GM12878 (cell line): ENCODE measurements around the gene COL5A1. TPM values are rescaled to one million over a fixed set of nuclear protein-coding genes. Genes with fewer than 3 reads are reported as not detected.

Experiments used
- ATAC-seq: fragments of 200-7000 bp; cut with Tn5 transposase; 3 replicates; pipeline ENCODE4 v1.9.1; 2020; ENCODE audit warnings: mild to moderate bottlenecking, moderate library complexity
- BruUV-seq: library from RNA; stranded (reverse); fragments of 400-500 nt; replicated peaks from 2 replicates; lab custom pipeline; 2021; lab: Mats Ljungman, UMichigan
- CTCF ChIA-PET: fragments of 300-600 bp; sonication (Branson Sonifier 250); formaldehyde crosslinking; extraction: SDS; loops from one replicate; lab custom pipeline; 2021; ENCODE audit warnings: inconsistent platforms; lab: Yijun Ruan, JAX
- POLR2A ChIA-PET: fragments of 350-600 bp; formaldehyde crosslinking; extraction: SDS; loops from one replicate; lab custom pipeline; 2021; ENCODE audit warnings: inconsistent platforms; lab: Charles Lee
- RAD21 ChIA-PET: fragments of 300-600 bp; sonication (Branson Sonifier 250); formaldehyde crosslinking; loops from one replicate; lab custom pipeline; 2023; ENCODE audit warnings: antibody characterized with exemption; ENCODE audit not compliant: unreplicated experiment; lab: Charles Lee
- SMC1A ChIA-PET: fragments of 300-600 bp; sonication (Branson Sonifier 250); formaldehyde crosslinking; loops from one replicate; lab custom pipeline; 2023; ENCODE audit not compliant: unreplicated experiment, uncharacterized antibody; lab: Charles Lee
- DNase-seq: peaks from one replicate; pipeline ENCODE4 v3.0.0-alpha.2; 2011; ENCODE audit warnings: low read depth, low spot score
- FAIRE-seq: peaks from 3 replicates; lab custom pipeline; 2011; peaks lifted over from hg19 to GRCh38; lab: Jason Lieb, UNC
- H2AFZ ChIP-seq: 2 replicates; pipeline ENCODE4 v1.6.0; 2011; ENCODE audit warnings: low read depth, low read length, control low read depth; ENCODE audit not compliant: control insufficient read depth
- H3K27ac ChIP-seq: 2 replicates; pipeline ENCODE4 v1.5.1; 2011; ENCODE audit warnings: control low read depth; ENCODE audit not compliant: control insufficient read depth, insufficient read depth
- H3K27me3 ChIP-seq, 2 experiments: replicated peaks in 1 of 2; 2 replicates each; pipeline versions ENCODE4 v1.6.0 to v1.6.1; 2011; ENCODE audit warnings: low read length in 1 of 2; ENCODE audit not compliant: control insufficient read depth in 2 of 2, insufficient read depth in 2 of 2
- H3K36me3 ChIP-seq, 2 experiments: 2 replicates each; pipeline ENCODE4 v1.5.1; 2011; ENCODE audit warnings: low read length in 1 of 2; ENCODE audit not compliant: control insufficient read depth in 2 of 2, insufficient read depth in 2 of 2
- H3K4me1 ChIP-seq: 2 replicates; pipeline ENCODE4 v1.6.1; 2011; ENCODE audit warnings: mild to moderate bottlenecking, low read length, moderate library complexity, mixed read lengths; ENCODE audit not compliant: control insufficient read depth, insufficient read depth
- H3K4me2 ChIP-seq: 2 replicates; pipeline ENCODE4 v1.6.0; 2011; ENCODE audit warnings: control low read depth; ENCODE audit not compliant: control insufficient read depth, insufficient read depth
- H3K4me3 ChIP-seq: fragments of 200-600 bp; sonication (generic); 2 replicates; pipeline ENCODE4 v1.5.1; 2016
- H3K79me2 ChIP-seq: 2 replicates; pipeline ENCODE4 v1.6.0; 2011; ENCODE audit warnings: low read length; ENCODE audit not compliant: control insufficient read depth, insufficient read depth
- H3K9ac ChIP-seq: 2 replicates; pipeline ENCODE4 v1.8.0; 2011; ENCODE audit warnings: low read length, control low read depth, mixed read lengths; ENCODE audit not compliant: control insufficient read depth, insufficient read depth
- H3K9me3 ChIP-seq: replicated peaks from 3 replicates; pipeline ENCODE4 v1.5.1; 2011; ENCODE audit warnings: mild to moderate bottlenecking, low read length; ENCODE audit not compliant: control insufficient read depth, insufficient read depth
- H4K20me1 ChIP-seq: 2 replicates; pipeline ENCODE4 v1.6.0; 2011; ENCODE audit not compliant: control insufficient read depth, insufficient read depth
- BACH1 ChIP-seq: fragments of 450-650 bp; IDR thresholded peaks from 2 replicates; pipeline ENCODE4 v1.6.1; 2017; ENCODE audit warnings: mild to moderate bottlenecking, borderline replicate concordance
- EP300 ChIP-seq, 2 experiments: fragments of 150-350 bp in 1 of 2; IDR thresholded peaks; 2 replicates each; pipeline ENCODE4 v1.6.1; 2011 to 2012; ENCODE audit warnings: low read depth in 2 of 2, low read length in 2 of 2, borderline replicate concordance in 1 of 2, improper control_type of control experiment in 1 of 2, inconsistent platforms in 1 of 2; ENCODE audit not compliant: control insufficient read depth in 1 of 2
- ESRRA ChIP-seq: IDR thresholded peaks from 2 replicates; pipeline ENCODE4 v1.6.1; 2012; ENCODE audit warnings: mild to moderate bottlenecking, low read length, improper control_type of control experiment
- ETV6 ChIP-seq, 2 experiments: fragments of 450-650 bp in 1 of 2; IDR thresholded peaks in 1 of 2; conservative IDR thresholded peaks in 1 of 2; 2 replicates each; pipeline ENCODE4 v1.6.1; 2014; ENCODE audit warnings: antibody characterized with exemption in 1 of 2, borderline replicate concordance in 1 of 2, low read depth in 1 of 2, mild to moderate bottlenecking in 1 of 2, moderate library complexity in 1 of 2
- FOS ChIP-seq: IDR thresholded peaks from 3 replicates; pipeline ENCODE4 v1.6.1; 2011; ENCODE audit warnings: borderline replicate concordance; ENCODE audit not compliant: insufficient read length; ENCODE audit errors: extremely low read depth
- HCFC1 ChIP-seq: fragments of 150-350 bp; IDR thresholded peaks from 2 replicates; pipeline ENCODE4 v1.6.1; 2014; ENCODE audit warnings: low read length
- HDGF ChIP-seq: fragments of 450-650 bp; IDR thresholded peaks from 2 replicates; pipeline ENCODE4 v1.6.1; 2016; ENCODE audit warnings: antibody characterized with exemption
- MEF2B ChIP-seq: fragments of 450-650 bp; IDR thresholded peaks from 2 replicates; pipeline ENCODE4 v1.6.1; 2018; ENCODE audit warnings: mild to moderate bottlenecking, moderate library complexity; ENCODE audit not compliant: partially characterized antibody, poor library complexity, severe bottlenecking
- MYC ChIP-seq: IDR thresholded peaks from 2 replicates; pipeline ENCODE4 v1.6.1; 2011; ENCODE audit warnings: mild to moderate bottlenecking, low read length, moderate library complexity, inconsistent platforms; ENCODE audit not compliant: insufficient read depth, insufficient replicate concordance, insufficient read length, severe bottlenecking
- RAD51 ChIP-seq: fragments of 450-650 bp; IDR thresholded peaks from 2 replicates; pipeline ENCODE4 v1.6.1; 2016; ENCODE audit warnings: moderate library complexity, mild to moderate bottlenecking, inconsistent platforms
- SMAD5 ChIP-seq: IDR thresholded peaks from 2 replicates; pipeline ENCODE4 v1.6.1; 2016; ENCODE audit warnings: antibody characterized with exemption, low read depth
- SMARCA5 ChIP-seq: fragments of 450-650 bp; IDR thresholded peaks from 2 replicates; pipeline ENCODE4 v1.6.1; 2017; ENCODE audit warnings: mild to moderate bottlenecking
- STAT1 ChIP-seq: fragments of 450-650 bp; conservative IDR thresholded peaks from 2 replicates; pipeline ENCODE4 v1.6.1; 2014; ENCODE audit warnings: antibody characterized with exemption, mild to moderate bottlenecking
- SUZ12 ChIP-seq: fragments of 200-600 bp; sonication (generic); IDR thresholded peaks from one replicate; pipeline ENCODE4 v1.6.1; 2018; ENCODE audit warnings: antibody characterized with exemption, mild to moderate bottlenecking; ENCODE audit not compliant: unreplicated experiment
- TARDBP ChIP-seq: IDR thresholded peaks from 2 replicates; pipeline ENCODE4 v1.6.1; 2016; ENCODE audit warnings: borderline replicate concordance
- ZBTB4 ChIP-seq: fragments of 450-650 bp; formaldehyde crosslinking; IDR thresholded peaks from 2 replicates; pipeline ENCODE4 v1.4.0; 2022; ENCODE audit warnings: mild to moderate bottlenecking, moderate library complexity
- ZNF217 ChIP-seq: fragments of 450-650 bp; IDR thresholded peaks from 2 replicates; pipeline ENCODE4 v1.6.1; 2017; ENCODE audit warnings: antibody characterized with exemption, mild to moderate bottlenecking
- ZNF24 ChIP-seq: fragments of 450-650 bp; IDR thresholded peaks from 2 replicates; pipeline ENCODE4 v1.6.1; 2017; ENCODE audit warnings: antibody characterized with exemption, mild to moderate bottlenecking
- WGBS: methylation state at CpG from one replicate; pipeline ENCODE4 v1.1.6; 2016; ENCODE audit warnings: low lambda C conversion rate; ENCODE audit not compliant: insufficient replicate concordance, insufficient coverage; ENCODE audit errors: missing lambda C conversion rate; 5-methylcytosine and 5-hydroxymethylcytosine counted together
- in situ Hi-C: fragments of 300-500 bp; cut with MboI; formaldehyde crosslinking; loops from 9 replicates; pipeline ENCODE4 v1.14.3; 2018; ENCODE audit warnings: mixed read lengths
- intact Hi-C: fragments of 100-400 bp; cut with micrococcal nuclease; formaldehyde crosslinking; loops from one replicate; pipeline ENCODE4 v1.14.2; 2022; ENCODE audit not compliant: unreplicated experiment
- polyA plus RNA-seq, 11 experiments: library from polyadenylated mRNA; depleted of rRNA in 4 of 11; unstranded in 6 of 11; stranded (reverse) in 5 of 11; fragments of >200 nt; fragmentation: Nextera tagmentation in 4 of 11; fragmentation: Illumina TruSeq in 1 of 11; extraction: Ambion mirVana in 4 of 11; extraction: Trizol in 1 of 11; gene quantifications; 1 replicate in 1 of 11; 2 replicates in 10 of 11; pipeline versions ENCODE4 v1.2.1 to v1.2.3, GENCODE V29; 2011 to 2016; ENCODE audit warnings: inconsistent platforms in 2 of 11, missing spikeins in 2 of 11, low read depth in 1 of 11
- total RNA-seq, 4 experiments: library from RNA; depleted of rRNA in 3 of 4; stranded (reverse); fragments of >200 nt in 3 of 4; fragmentation: Illumina TruSeq in 1 of 4; extraction: Trizol in 1 of 4; gene quantifications; 2 replicates each; pipeline versions ENCODE4 v1.2.1 to v1.2.3, GENCODE V29; 2013 to 2021

The COL5A1 gene
- total and polyA plus RNA-seq, 10 of the 15 experiments (the other 5 are each of a cell fraction or from before 2014, with no cell fraction given), result under 0.01 to 0.15 (median 0.13) TPM; not detected in 4

DNA sequence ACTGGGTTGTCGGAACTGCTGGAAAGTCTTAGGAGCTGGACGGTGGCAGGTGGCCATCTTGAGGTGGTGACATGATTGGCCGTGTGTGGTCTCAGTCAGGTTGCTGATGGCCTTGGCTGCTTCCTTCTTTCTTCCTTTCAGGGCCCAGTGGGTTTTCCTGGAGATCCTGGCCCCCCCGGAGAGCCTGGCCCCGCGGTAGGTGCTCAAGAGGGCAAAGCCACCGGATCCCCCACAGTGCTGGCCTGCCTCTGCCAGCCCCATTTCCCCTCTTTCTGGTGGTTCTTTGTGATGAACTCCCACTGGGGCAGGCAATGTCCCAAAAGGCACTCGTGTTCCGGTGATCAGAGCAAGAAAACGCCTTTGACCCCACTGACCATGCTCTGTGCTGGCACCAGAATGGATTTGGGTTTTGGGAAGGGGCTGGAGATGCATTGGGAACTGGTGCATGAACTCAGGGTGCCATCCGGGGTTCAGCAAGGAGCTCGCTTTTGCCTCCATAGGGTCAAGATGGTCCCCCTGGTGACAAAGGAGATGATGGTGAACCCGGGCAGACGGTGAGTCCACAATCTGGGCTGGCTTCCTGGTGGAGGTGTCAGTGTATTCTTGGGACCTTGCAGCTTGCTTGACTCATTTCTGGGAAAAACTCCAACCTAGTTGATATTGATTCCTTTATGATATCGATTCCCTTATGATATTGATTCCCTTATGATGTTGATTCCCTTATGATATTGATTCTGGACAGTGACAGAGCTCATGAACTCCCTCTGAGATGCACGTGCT, 174.0 kb downstream of the COL5A1 start (continued):
- no peak for TF ChIP-seq ZBTB4
- no peak for TF ChIP-seq BACH1
- TF ChIP-seq ZNF24, result no peak
- no peak for TF ChIP-seq SMAD5
- no peak for TF ChIP-seq STAT1

DNA sequence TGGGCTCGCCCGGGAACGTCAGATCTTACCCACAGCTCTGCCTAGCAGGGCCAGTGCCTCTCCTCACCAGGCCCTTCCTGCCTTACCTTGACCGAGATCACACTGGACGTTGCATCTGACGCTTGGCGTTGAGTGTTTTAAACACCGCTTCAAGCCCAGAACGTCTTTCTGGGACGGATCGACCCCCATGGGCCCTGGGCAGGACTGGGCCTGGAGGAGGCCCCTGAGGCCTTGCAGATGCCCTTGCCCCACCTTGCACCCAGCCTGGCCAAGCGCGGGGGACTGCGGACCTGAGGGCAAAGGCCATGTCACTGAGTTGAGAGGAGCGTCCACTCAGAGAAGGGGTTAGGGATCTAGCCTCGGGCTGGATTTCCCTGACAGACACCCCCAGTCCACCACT, 174.7 kb downstream of the COL5A1 start:
- ChIA-PET CTCF (no interaction called here), SMC1A (no interaction called here), RAD21 (no interaction called here), POLR2A (no interaction called here)
- Histone ChIP-seq H3K9ac (no peak overlapping the region), H3K27ac (no peak overlapping the region), H3K4me2 (no peak overlapping the region), H3K36me3 (no peaks in the 10 kb centered on the region), H3K79me2 (no peaks in the 10 kb centered on the region), H3K9me3 (no peaks in the 10 kb centered on the region), H3K4me1 (no peaks in the 10 kb centered on the region), H3K4me3 (no peak overlapping the region), H4K20me1 (no peaks in the 10 kb centered on the region; the same call in 1 of the 2 replicates), H2AFZ (no peak overlapping the region), H3K27me3 (no peaks in the 10 kb centered on the region; a peak in 2 of 4 replicates)
- 54% methylated on average over 14 of the region's 16 CpGs for WGBS
- DNase-seq, result no peak
- FAIRE-seq, result no peak
- intact Hi-C loops, result no loop called here
- no peak for ATAC-seq
- BruUV-seq, result no TSS peak
- in situ Hi-C loops, result no loop called here
- TF ChIP-seq EP300 (IDR thresholded peaks at IDR 0.05; ENCODE audit: borderline replicate concordance in 1 of 2, control insufficient read depth in 1 of 2, low read depth in 2 of 2, low read length in 2 of 2), result no peak
- TF ChIP-seq SUZ12, result no peak
- no peak for TF ChIP-seq ZNF217
- TF ChIP-seq MEF2B, result no peak
- no peak for TF ChIP-seq ETV6 (conservative IDR thresholded peaks at IDR 0.05 in 1 of 2, IDR thresholded peaks at IDR 0.05 in 1 of 2; ENCODE audit: borderline replicate concordance in 1 of 2, low read depth in 1 of 2)
- no peak for TF ChIP-seq ESRRA
- no peak for TF ChIP-seq HCFC1
- no peak for TF ChIP-seq RAD51
- TF ChIP-seq HDGF, result no peak
- TF ChIP-seq FOS, result no peak
- no peak for TF ChIP-seq MYC
- TF ChIP-seq SMARCA5, result no peak
- TF ChIP-seq TARDBP, result no peak
